ENCODE measurements around the gene KDM4C. TPM values are rescaled to one million over a fixed set of nuclear protein-coding genes. Genes with fewer than 3 reads are reported as not detected.

The KDM4C gene
- total RNA-seq, 1 experiment from 2014 or later, result 16.8 TPM

DNA sequence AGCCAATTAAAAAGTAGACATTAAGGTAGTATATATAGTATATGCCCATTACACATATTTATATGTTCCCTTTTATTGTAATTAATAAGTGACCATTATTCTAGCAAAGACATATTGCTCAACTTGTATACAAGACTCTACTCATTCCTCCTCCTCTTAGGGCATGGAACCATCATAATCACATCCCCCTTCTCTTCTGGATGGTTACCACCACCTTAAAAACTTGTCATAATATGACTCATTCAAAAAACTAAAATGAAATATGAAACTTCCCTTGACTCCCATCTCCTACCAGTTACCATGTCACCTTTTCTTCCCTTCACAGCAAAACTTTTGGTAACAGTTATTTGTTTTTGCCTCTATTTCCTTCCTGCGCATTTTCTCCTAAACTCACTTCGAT, 438.7 kb downstream of the KDM4C start:
- intact Hi-C loops (cut with micrococcal nuclease), result no loop called here
- ChIA-PET RAD21 (ENCODE audit: low non-redundant PET in 1 of 2, low total read pairs in 2 of 2, uncharacterized antibody in 2 of 2, unreplicated experiment in 2 of 2) (no interaction called here), CTCF (no interaction called here), POLR2A (no interaction called here)
- no peak overlapping the region for H3K27ac ChIP-seq (ENCODE audit: low read depth, low read length)
- no TSS peak for BruUV-seq (replicated peaks)
- H3K27me3 ChIP-seq (ENCODE audit: insufficient read depth, low read length), result peaks cover 5% of the 10 kb centered on the region; the same call in 1 of the 2 replicates
- H3K9me3 ChIP-seq (ENCODE audit: control insufficient read depth in 1 of 2, insufficient read depth in 1 of 2, low read depth in 1 of 2, low read length in 2 of 2), result no peaks in the 10 kb centered on the region
- DNase-seq (ENCODE audit: low read depth, low spot score) (no peak), ATAC-seq (no peak)
- no peaks in the 10 kb centered on the region for H4K20me1 ChIP-seq (ENCODE audit: insufficient read depth)
- TF ChIP-seq, protein P1, sequence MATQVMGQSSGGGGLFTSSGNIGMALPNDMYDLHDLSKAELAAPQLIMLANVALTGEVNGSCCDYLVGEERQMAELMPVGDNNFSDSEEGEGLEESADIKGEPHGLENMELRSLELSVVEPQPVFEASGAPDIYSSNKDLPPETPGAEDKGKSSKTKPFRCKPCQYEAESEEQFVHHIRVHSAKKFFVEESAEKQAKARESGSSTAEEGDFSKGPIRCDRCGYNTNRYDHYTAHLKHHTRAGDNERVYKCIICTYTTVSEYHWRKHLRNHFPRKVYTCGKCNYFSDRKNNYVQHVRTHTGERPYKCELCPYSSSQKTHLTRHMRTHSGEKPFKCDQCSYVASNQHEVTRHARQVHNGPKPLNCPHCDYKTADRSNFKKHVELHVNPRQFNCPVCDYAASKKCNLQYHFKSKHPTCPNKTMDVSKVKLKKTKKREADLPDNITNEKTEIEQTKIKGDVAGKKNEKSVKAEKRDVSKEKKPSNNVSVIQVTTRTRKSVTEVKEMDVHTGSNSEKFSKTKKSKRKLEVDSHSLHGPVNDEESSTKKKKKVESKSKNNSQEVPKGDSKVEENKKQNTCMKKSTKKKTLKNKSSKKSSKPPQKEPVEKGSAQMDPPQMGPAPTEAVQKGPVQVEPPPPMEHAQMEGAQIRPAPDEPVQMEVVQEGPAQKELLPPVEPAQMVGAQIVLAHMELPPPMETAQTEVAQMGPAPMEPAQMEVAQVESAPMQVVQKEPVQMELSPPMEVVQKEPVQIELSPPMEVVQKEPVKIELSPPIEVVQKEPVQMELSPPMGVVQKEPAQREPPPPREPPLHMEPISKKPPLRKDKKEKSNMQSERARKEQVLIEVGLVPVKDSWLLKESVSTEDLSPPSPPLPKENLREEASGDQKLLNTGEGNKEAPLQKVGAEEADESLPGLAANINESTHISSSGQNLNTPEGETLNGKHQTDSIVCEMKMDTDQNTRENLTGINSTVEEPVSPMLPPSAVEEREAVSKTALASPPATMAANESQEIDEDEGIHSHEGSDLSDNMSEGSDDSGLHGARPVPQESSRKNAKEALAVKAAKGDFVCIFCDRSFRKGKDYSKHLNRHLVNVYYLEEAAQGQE (IDR thresholded peaks at IDR 0.05; ENCODE audit: low read depth), result no peak
- TF ChIP-seq ELF1 (IDR thresholded peaks at IDR 0.05; ENCODE audit: borderline replicate concordance, low read depth), result no peak
- H3K36me3 ChIP-seq (ENCODE audit: control insufficient read depth in 1 of 2, insufficient read depth in 2 of 2, low read length in 2 of 2), result no peaks in the 10 kb centered on the region
- H3K9ac ChIP-seq (ENCODE audit: low read length), result no peak overlapping the region
- H3K4me1 ChIP-seq (ENCODE audit: control insufficient read depth in 1 of 2, insufficient read depth in 2 of 2, low read length in 2 of 2), result no peaks in the 10 kb centered on the region
- no peaks in the 10 kb centered on the region for H3K9me2 ChIP-seq (ENCODE audit: insufficient read depth)
- no peaks in the 10 kb centered on the region for H3K79me2 ChIP-seq (ENCODE audit: insufficient read depth, low read length)
- no peak overlapping the region for H3K4me2 ChIP-seq (ENCODE audit: low read length)
- no peak overlapping the region for H3K4me3 ChIP-seq (replicated peaks in 1 of 2; ENCODE audit: low read depth in 1 of 2, low read length in 2 of 2)
- no peak overlapping the region for H2AFZ ChIP-seq (ENCODE audit: low read depth, low read length, poor library complexity, severe bottlenecking)

DNA sequence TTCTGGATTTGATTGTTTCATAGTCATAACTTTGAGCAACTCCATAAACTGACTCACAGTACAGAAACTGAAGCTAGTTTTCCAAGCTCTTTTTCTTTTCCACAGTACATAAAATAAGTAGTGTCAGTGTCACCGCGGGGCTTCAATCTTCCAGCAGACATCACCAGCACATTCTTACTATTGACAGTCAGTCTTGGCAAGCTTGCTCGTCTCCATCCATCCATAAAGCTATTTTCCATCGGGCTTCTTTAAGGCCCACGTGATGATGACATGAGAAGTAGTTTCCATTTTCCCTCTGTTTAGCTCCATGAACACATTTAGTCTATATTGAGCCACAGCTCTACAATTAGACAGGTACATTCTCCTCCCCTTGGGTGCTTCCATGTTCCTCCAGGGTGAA, 443.4 kb downstream of the KDM4C start:
- POLR2A ChIA-PET, result no interaction called here
- no peaks in the 10 kb centered on the region for H3K9me3 ChIP-seq (ENCODE audit: control insufficient read depth in 1 of 2, insufficient read depth in 1 of 2, low read depth in 1 of 2, low read length in 2 of 2)
- no peak overlapping the region for H2AFZ ChIP-seq (ENCODE audit: low read depth, low read length, poor library complexity, severe bottlenecking)
- peaks cover 5% of the 10 kb centered on the region; the same call in 1 of the 2 replicates for H3K27me3 ChIP-seq (ENCODE audit: insufficient read depth, low read length)
- no peaks in the 10 kb centered on the region for H3K79me2 ChIP-seq (ENCODE audit: insufficient read depth, low read length)
- DNase-seq (ENCODE audit: low read depth, low spot score), result no peak
- no peak overlapping the region for H3K4me2 ChIP-seq (ENCODE audit: low read length)
- ATAC-seq, result no peak
- RAD21 ChIA-PET (ENCODE audit: low non-redundant PET in 1 of 2, low total read pairs in 2 of 2, uncharacterized antibody in 2 of 2, unreplicated experiment in 2 of 2), result no interaction called here
- intact Hi-C loops (cut with micrococcal nuclease), result no loop called here
- CTCF ChIA-PET, result interaction anchor here (0.7 kb wide), 1 partner anchor 33 kb away, joined by 4 read pairs; no protein-coding TSS in a partner anchor
- no peak overlapping the region for H3K27ac ChIP-seq (ENCODE audit: low read depth, low read length)
- H3K9ac ChIP-seq (ENCODE audit: low read length), result no peak overlapping the region
- no peaks in the 10 kb centered on the region for H3K4me1 ChIP-seq (ENCODE audit: control insufficient read depth in 1 of 2, insufficient read depth in 2 of 2, low read length in 2 of 2)
- TF ChIP-seq, protein P2, sequence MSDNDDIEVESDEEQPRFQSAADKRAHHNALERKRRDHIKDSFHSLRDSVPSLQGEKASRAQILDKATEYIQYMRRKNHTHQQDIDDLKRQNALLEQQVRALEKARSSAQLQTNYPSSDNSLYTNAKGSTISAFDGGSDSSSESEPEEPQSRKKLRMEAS (IDR thresholded peaks at IDR 0.05), result no peak
- TF ChIP-seq ELF1 (IDR thresholded peaks at IDR 0.05; ENCODE audit: borderline replicate concordance, low read depth) (no peak), CBX3 (IDR thresholded peaks at IDR 0.05; ENCODE audit: low read depth) (no peak), EGR1 (IDR thresholded peaks at IDR 0.05; ENCODE audit: low read depth) (no peak), ZNF274 (IDR thresholded peaks at IDR 0.05; ENCODE audit: low read depth, low read length) (no peak), TCF7L2 (IDR thresholded peaks at IDR 0.05; ENCODE audit: borderline replicate concordance, extremely low read depth, insufficient read depth, insufficient read length) (no peak), SP1 (IDR thresholded peaks at IDR 0.05; ENCODE audit: low read depth) (no peak), JUND (IDR thresholded peaks at IDR 0.05) (no peak)
- TF ChIP-seq, protein P3, sequence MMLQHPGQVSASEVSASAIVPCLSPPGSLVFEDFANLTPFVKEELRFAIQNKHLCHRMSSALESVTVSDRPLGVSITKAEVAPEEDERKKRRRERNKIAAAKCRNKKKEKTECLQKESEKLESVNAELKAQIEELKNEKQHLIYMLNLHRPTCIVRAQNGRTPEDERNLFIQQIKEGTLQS (IDR thresholded peaks at IDR 0.05), result no peak
- TF ChIP-seq, protein P4, sequence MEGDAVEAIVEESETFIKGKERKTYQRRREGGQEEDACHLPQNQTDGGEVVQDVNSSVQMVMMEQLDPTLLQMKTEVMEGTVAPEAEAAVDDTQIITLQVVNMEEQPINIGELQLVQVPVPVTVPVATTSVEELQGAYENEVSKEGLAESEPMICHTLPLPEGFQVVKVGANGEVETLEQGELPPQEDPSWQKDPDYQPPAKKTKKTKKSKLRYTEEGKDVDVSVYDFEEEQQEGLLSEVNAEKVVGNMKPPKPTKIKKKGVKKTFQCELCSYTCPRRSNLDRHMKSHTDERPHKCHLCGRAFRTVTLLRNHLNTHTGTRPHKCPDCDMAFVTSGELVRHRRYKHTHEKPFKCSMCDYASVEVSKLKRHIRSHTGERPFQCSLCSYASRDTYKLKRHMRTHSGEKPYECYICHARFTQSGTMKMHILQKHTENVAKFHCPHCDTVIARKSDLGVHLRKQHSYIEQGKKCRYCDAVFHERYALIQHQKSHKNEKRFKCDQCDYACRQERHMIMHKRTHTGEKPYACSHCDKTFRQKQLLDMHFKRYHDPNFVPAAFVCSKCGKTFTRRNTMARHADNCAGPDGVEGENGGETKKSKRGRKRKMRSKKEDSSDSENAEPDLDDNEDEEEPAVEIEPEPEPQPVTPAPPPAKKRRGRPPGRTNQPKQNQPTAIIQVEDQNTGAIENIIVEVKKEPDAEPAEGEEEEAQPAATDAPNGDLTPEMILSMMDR (IDR thresholded peaks at IDR 0.05 in 2 of 3, conservative IDR thresholded peaks at IDR 0.05 in 1 of 3; ENCODE audit: borderline replicate concordance in 1 of 3, insufficient read depth in 1 of 3, low read depth in 2 of 3, low read length in 2 of 3), result no peak
- BruUV-seq (replicated peaks), result no TSS peak
- no peaks in the 10 kb centered on the region for H4K20me1 ChIP-seq (ENCODE audit: insufficient read depth)
- H3K36me3 ChIP-seq (ENCODE audit: control insufficient read depth in 1 of 2, insufficient read depth in 2 of 2, low read length in 2 of 2), result no peaks in the 10 kb centered on the region
- H3K9me2 ChIP-seq (ENCODE audit: insufficient read depth), result no peaks in the 10 kb centered on the region
- H3K4me3 ChIP-seq (replicated peaks in 1 of 2; ENCODE audit: low read depth in 1 of 2, low read length in 2 of 2), result no peak overlapping the region
